MM.1S (cell line): ENCODE data around the gene POSTN.

Experiments used
- DNase-seq: peaks from one replicate; pipeline ENCODE4 v3.0.0-alpha.2; 2015
- H2AFZ ChIP-seq: fragments of 300-600 bp; sonication (generic); 2 replicates; pipeline ENCODE4 v1.6.0; 2016; ENCODE audit warnings: antibody characterized with exemption, low read length
- H3F3A ChIP-seq: fragments of 300-600 bp; sonication (generic); 2 replicates; pipeline ENCODE4 v1.6.1; 2016; ENCODE audit warnings: mild to moderate bottlenecking, antibody characterized with exemption, low read length, moderate library complexity, mixed read lengths; ENCODE audit not compliant: insufficient read depth
- H3K27ac ChIP-seq: fragments of 300-600 bp; sonication (generic); 2 replicates; pipeline ENCODE4 v1.5.1; 2016; ENCODE audit warnings: mild to moderate bottlenecking, low read length
- H3K27me3 ChIP-seq: fragments of 300-600 bp; sonication (generic); replicated peaks from 2 replicates; pipeline ENCODE4 v1.6.0; 2016; ENCODE audit warnings: low read length; ENCODE audit not compliant: insufficient read depth
- H3K36me3 ChIP-seq: fragments of 300-600 bp; sonication (generic); replicated peaks from 2 replicates; pipeline ENCODE4 v1.6.1; 2016; ENCODE audit warnings: mild to moderate bottlenecking, low read length, mixed read lengths; ENCODE audit not compliant: insufficient read depth
- H3K4me1 ChIP-seq: fragments of 300-600 bp; sonication (generic); 2 replicates; pipeline ENCODE4 v1.6.1; 2016; ENCODE audit warnings: low read length, mixed read lengths
- H3K4me2 ChIP-seq: fragments of 300-600 bp; sonication (generic); 2 replicates; pipeline ENCODE4 v1.6.0; 2016; ENCODE audit warnings: low read depth, low read length
- H3K4me3 ChIP-seq: fragments of 300-600 bp; sonication (generic); 2 replicates; pipeline ENCODE4 v1.5.1; 2016; ENCODE audit warnings: low read length, mixed read lengths
- H3K79me2 ChIP-seq: fragments of 300-600 bp; sonication (generic); 2 replicates; pipeline ENCODE4 v1.6.1; 2016; ENCODE audit warnings: mixed run types, low read length, mixed read lengths
- H3K9ac ChIP-seq: fragments of 300-600 bp; sonication (generic); 2 replicates; pipeline ENCODE4 v1.6.1; 2016; ENCODE audit warnings: low read length, mixed read lengths
- H3K9me2 ChIP-seq: fragments of 300-600 bp; sonication (generic); replicated peaks from 2 replicates; pipeline ENCODE4 v1.6.1; 2016; ENCODE audit warnings: mild to moderate bottlenecking, low read length, mixed read lengths; ENCODE audit not compliant: insufficient read depth
- H3K9me3 ChIP-seq: fragments of 300-600 bp; sonication (generic); replicated peaks from 2 replicates; pipeline ENCODE4 v1.6.1; 2016; ENCODE audit warnings: mild to moderate bottlenecking, low read length, mixed read lengths; ENCODE audit not compliant: insufficient read depth
- H4K20me1 ChIP-seq: fragments of 300-600 bp; sonication (generic); 2 replicates; pipeline ENCODE4 v1.6.1; 2016; ENCODE audit warnings: mild to moderate bottlenecking, low read length, moderate library complexity, mixed read lengths; ENCODE audit not compliant: insufficient read depth
- CTCF ChIP-seq: fragments of 300-600 bp; sonication (generic); IDR thresholded peaks from 2 replicates; pipeline ENCODE4 v1.5.1; 2016; ENCODE audit warnings: antibody characterized with exemption, low read length, mixed read lengths
- EZH2 ChIP-seq: fragments of 300-600 bp; sonication (generic); optimal IDR thresholded peaks from 2 replicates; pipeline ENCODE3; 2017; ENCODE audit warnings: low read depth, mild to moderate bottlenecking, antibody characterized with exemption, low read length, mixed read lengths
- EZH2phosphoT487 ChIP-seq: fragments of 300-600 bp; sonication (generic); IDR thresholded peaks from 2 replicates; pipeline ENCODE4 v1.6.1; 2018; ENCODE audit warnings: antibody characterized with exemption, low read length

Gene POSTN

GRCh38 chr13:37539170-37539569 lies 59.4 kb downstream of the POSTN start:
- no peaks in the 10 kb centered on the region for H3K36me3 ChIP-seq
- H3K27ac ChIP-seq: no peak overlapping the region
- H3K79me2 ChIP-seq: no peaks in the 10 kb centered on the region
- H3K4me2 ChIP-seq: no peak overlapping the region
- H3K9ac ChIP-seq: no peak overlapping the region
- TF ChIP-seq EZH2: no peak
- no peak for TF ChIP-seq EZH2phosphoT487
- no peak for TF ChIP-seq CTCF
- H3K27me3 ChIP-seq: no peaks in the 10 kb centered on the region
- no peak overlapping the region for H3K4me3 ChIP-seq
- H3K9me2 ChIP-seq: no peaks in the 10 kb centered on the region
- H2AFZ ChIP-seq: no peak overlapping the region
- H3K4me1 ChIP-seq: no peaks in the 10 kb centered on the region
- no peaks in the 10 kb centered on the region for H4K20me1 ChIP-seq
- no peaks in the 10 kb centered on the region for H3K9me3 ChIP-seq
- H3F3A ChIP-seq: no peaks in the 10 kb centered on the region
- no peak for DNase-seq

GRCh38 chr13:37535501-37535900 lies 63.1 kb downstream of the POSTN start:
- H3K9me2 ChIP-seq: no peaks in the 10 kb centered on the region
- no peak overlapping the region for H3K4me3 ChIP-seq
- H3K9me3 ChIP-seq: no peaks in the 10 kb centered on the region
- no peaks in the 10 kb centered on the region for H3K27me3 ChIP-seq
- H3F3A ChIP-seq: no peaks in the 10 kb centered on the region
- no peak overlapping the region for H3K27ac ChIP-seq
- TF ChIP-seq EZH2 (no peak), EZH2phosphoT487 (no peak), CTCF (no peak)
- H3K36me3 ChIP-seq: no peaks in the 10 kb centered on the region
- no peaks in the 10 kb centered on the region for H3K79me2 ChIP-seq
- H3K4me1 ChIP-seq: no peaks in the 10 kb centered on the region
- H3K9ac ChIP-seq: no peak overlapping the region
- no peak overlapping the region for H2AFZ ChIP-seq
- H3K4me2 ChIP-seq: no peak overlapping the region
- no peak for DNase-seq
- H4K20me1 ChIP-seq: no peaks in the 10 kb centered on the region

GRCh38 chr13:37534676-37535075 lies 63.9 kb downstream of the POSTN start:
- Histone ChIP-seq H3K4me2 (no peak overlapping the region), H3K79me2 (no peaks in the 10 kb centered on the region), H2AFZ (no peak overlapping the region), H3K9me2 (no peaks in the 10 kb centered on the region), H3K4me3 (no peak overlapping the region), H3F3A (no peaks in the 10 kb centered on the region), H3K4me1 (no peaks in the 10 kb centered on the region), H3K27ac (no peak overlapping the region), H3K9ac (no peak overlapping the region), H3K36me3 (no peaks in the 10 kb centered on the region), H3K27me3 (no peaks in the 10 kb centered on the region), H3K9me3 (no peaks in the 10 kb centered on the region), H4K20me1 (no peaks in the 10 kb centered on the region)
- TF ChIP-seq EZH2phosphoT487: no peak
- TF ChIP-seq CTCF: no peak
- no peak for TF ChIP-seq EZH2
- no peak for DNase-seq

GRCh38 chr13:37534181-37534580 lies 64.4 kb downstream of the POSTN start:
- no peak overlapping the region for H3K9ac ChIP-seq
- H3K4me1 ChIP-seq: no peaks in the 10 kb centered on the region
- H3K9me2 ChIP-seq: no peaks in the 10 kb centered on the region
- H3K79me2 ChIP-seq: no peaks in the 10 kb centered on the region
- no peak overlapping the region for H3K4me2 ChIP-seq
- H3K27ac ChIP-seq: no peak overlapping the region
- no peaks in the 10 kb centered on the region for H3F3A ChIP-seq
- H2AFZ ChIP-seq: no peak overlapping the region
- H3K9me3 ChIP-seq: no peaks in the 10 kb centered on the region
- DNase-seq: no peak
- no peaks in the 10 kb centered on the region for H3K27me3 ChIP-seq
- H4K20me1 ChIP-seq: no peaks in the 10 kb centered on the region
- no peaks in the 10 kb centered on the region for H3K36me3 ChIP-seq
- no peak overlapping the region for H3K4me3 ChIP-seq
- TF ChIP-seq CTCF (no peak), EZH2phosphoT487 (no peak), EZH2 (no peak)
